SK-N-SH (cell line): ENCODE data around the gene HUS1. TPM values are rescaled to one million over a fixed set of nuclear protein-coding genes. Genes with fewer than 3 reads are reported as not detected.
A peak's percentile ranks its signal among the peaks of the same experiment; 100 is the strongest.

Source experiments
- CTCF ChIA-PET: fragments of 300-600, 350-600 bp; formaldehyde crosslinking; extraction: SDS; loops from one replicate; lab custom pipeline; 2021; lab: Yijun Ruan, JAX
- POLR2A ChIA-PET: fragments of 350-600 bp; sonication (Branson Sonifier 250); formaldehyde crosslinking; extraction: SDS; loops from one replicate; lab custom pipeline; 2020; ENCODE audit warnings: antibody characterized with exemption, inconsistent platforms; lab: Yijun Ruan, JAX
- DNase-seq: peaks from one replicate; pipeline ENCODE4 v3.0.0; 2012
- H2AFZ ChIP-seq: fragments of 200-600 bp; sonication (generic); 2 replicates; pipeline ENCODE4 v1.8.1; 2016; ENCODE audit warnings: antibody characterized with exemption, mild to moderate bottlenecking, low read depth
- H3F3A ChIP-seq: fragments of 200-600 bp; sonication (generic); replicated peaks from 2 replicates; pipeline ENCODE3; 2016; ENCODE audit warnings: antibody characterized with exemption, mild to moderate bottlenecking; ENCODE audit not compliant: insufficient read depth
- H3K27ac ChIP-seq, 2 experiments: fragments of 200-500 bp in 1 of 2; fragments of 200-600 bp in 1 of 2; sonication (Bioruptor generic) in 1 of 2; sonication (generic), shearing (Covaris generic) in 1 of 2; 2 replicates each; pipeline versions ENCODE4 v1.5.1 to v1.6.1; 2014 to 2016; ENCODE audit warnings: low read depth in 2 of 2, inconsistent platforms in 1 of 2, low read length in 1 of 2, mild to moderate bottlenecking in 1 of 2, mixed read lengths in 1 of 2
- H3K27me3 ChIP-seq: fragments of 200-600 bp; sonication (generic), shearing (Covaris generic); 2 replicates; pipeline ENCODE4 v1.6.1; 2016; ENCODE audit warnings: mixed run types; ENCODE audit not compliant: insufficient read depth
- H3K36me3 ChIP-seq, 2 experiments: fragments of 200-500 bp in 1 of 2; fragments of 200-600 bp in 1 of 2; sonication (Bioruptor generic) in 1 of 2; sonication (generic) in 1 of 2; replicated peaks in 1 of 2; 2 replicates each; pipeline versions ENCODE3 to v1.5.1; 2014 to 2016; ENCODE audit warnings: low read length in 1 of 2, mild to moderate bottlenecking in 1 of 2; ENCODE audit not compliant: insufficient read depth in 2 of 2, control insufficient read depth in 1 of 2
- H3K4me1 ChIP-seq, 2 experiments: fragments of 200-500 bp in 1 of 2; fragments of 200-600 bp in 1 of 2; sonication (Bioruptor generic) in 1 of 2; sonication (generic), shearing (Covaris generic) in 1 of 2; 2 replicates each; pipeline versions ENCODE4 v1.5.1 to v1.6.1; 2014 to 2016; ENCODE audit warnings: low read depth in 1 of 2, low read length in 1 of 2, mixed run types in 1 of 2; ENCODE audit not compliant: insufficient read depth in 2 of 2, control insufficient read depth in 1 of 2
- H3K4me2 ChIP-seq: fragments of 200-600 bp; sonication (generic), shearing (Covaris generic); 2 replicates; pipeline ENCODE4 v1.6.1; 2017; ENCODE audit warnings: mixed run types
- H3K4me3 ChIP-seq, 2 experiments: fragments of 200-500 bp in 1 of 2; fragments of 200-600 bp in 1 of 2; sonication (Bioruptor generic) in 1 of 2; sonication (generic), shearing (Covaris generic) in 1 of 2; 2 replicates each; pipeline versions ENCODE4 v1.5.1 to v1.8.1; 2014 to 2016; ENCODE audit warnings: low read depth in 2 of 2, inconsistent platforms in 1 of 2, low read length in 1 of 2, mild to moderate bottlenecking in 1 of 2, mixed read lengths in 1 of 2, moderate library complexity in 1 of 2
- H3K79me2 ChIP-seq: fragments of 200-600 bp; sonication (generic); 2 replicates; pipeline ENCODE4 v1.8.1; 2017; ENCODE audit warnings: mild to moderate bottlenecking; ENCODE audit not compliant: insufficient read depth
- H3K9ac ChIP-seq: fragments of 200-600 bp; sonication (generic); 2 replicates; pipeline ENCODE4 v1.6.1; 2017; ENCODE audit warnings: mixed run types
- H3K9me2 ChIP-seq: fragments of 200-600 bp; sonication (generic); 2 replicates; pipeline ENCODE4 v1.6.1; 2017; ENCODE audit warnings: mixed run types
- H3K9me3 ChIP-seq: fragments of 200-600 bp; sonication (generic); 2 replicates; pipeline ENCODE4 v1.6.1; 2017; ENCODE audit warnings: mixed run types, mild to moderate bottlenecking, moderate library complexity
- H4K20me1 ChIP-seq: fragments of 200-600 bp; sonication (generic); 2 replicates; pipeline ENCODE4 v1.6.1; 2017; ENCODE audit warnings: mild to moderate bottlenecking, mixed run types; ENCODE audit not compliant: insufficient read depth
- ELF1 ChIP-seq: IDR thresholded peaks from 2 replicates; pipeline ENCODE4 v1.4.0; 2012
- EP300 ChIP-seq, 2 experiments: IDR thresholded peaks; 2 replicates each; pipeline versions ENCODE4 v1.4.0 to v1.6.1; 2012; ENCODE audit warnings: borderline replicate concordance in 1 of 2, low read depth in 1 of 2, low read length in 1 of 2
- FOXM1 ChIP-seq: IDR thresholded peaks from 2 replicates; pipeline ENCODE4 v1.4.0; 2012; ENCODE audit warnings: low read depth, mild to moderate bottlenecking
- GATA2 ChIP-seq: sonication (generic); formaldehyde crosslinking; IDR thresholded peaks from 2 replicates; pipeline ENCODE4 v1.5.0; 2020; ENCODE audit warnings: mild to moderate bottlenecking, missing genetic modification reagents
- MXI1 ChIP-seq: IDR thresholded peaks from 2 replicates; pipeline ENCODE4 v1.6.1; 2012; ENCODE audit warnings: mild to moderate bottlenecking, low read depth, low read length, improper control_type of control experiment
- NRF1 ChIP-seq: IDR thresholded peaks from 2 replicates; pipeline ENCODE4 v1.6.1; 2012; ENCODE audit warnings: low read depth, mild to moderate bottlenecking, low read length
- RAD21 ChIP-seq: IDR thresholded peaks from 2 replicates; pipeline ENCODE4 v1.6.1; 2012; ENCODE audit warnings: mild to moderate bottlenecking, low read length
- REST ChIP-seq: IDR thresholded peaks from 2 replicates; pipeline ENCODE4 v1.6.1; 2012; ENCODE audit warnings: mild to moderate bottlenecking, low read depth, low read length, moderate library complexity
- SIN3A ChIP-seq: IDR thresholded peaks from 2 replicates; pipeline ENCODE4 v1.6.1; 2012; ENCODE audit warnings: low read depth, mild to moderate bottlenecking, low read length, moderate library complexity, borderline replicate concordance
- SMC3 ChIP-seq: IDR thresholded peaks from 2 replicates; pipeline ENCODE4 v1.6.1; 2012; ENCODE audit warnings: low read depth, low read length, improper control_type of control experiment
- WGBS: methylation state at CpG from one replicate; pipeline ENCODE4 v1.1.6; 2017; ENCODE audit warnings: low lambda C conversion rate; 5-methylcytosine and 5-hydroxymethylcytosine counted together
- polyA plus RNA-seq, 3 experiments: library from polyadenylated mRNA; depleted of rRNA; stranded (reverse); fragments of >200 nt; gene quantifications; 2 replicates each; pipeline ENCODE4 v1.2.3, GENCODE V29; 2012
- TF ChIP-seq, protein P1 (sequence below): fragments of 200-600 bp; sonication (generic); IDR thresholded peaks from 2 replicates; pipeline ENCODE4 v1.6.1; 2017; ENCODE audit warnings: antibody characterized with exemption, mild to moderate bottlenecking, moderate library complexity
- TF ChIP-seq, protein P2 (sequence below): IDR thresholded peaks from 2 replicates; pipeline ENCODE4 v1.4.0; 2012; ENCODE audit warnings: low read depth
- TF ChIP-seq, protein P3 (sequence below): fragments of 150-350 bp; IDR thresholded peaks from 2 replicates; pipeline ENCODE4 v1.6.1; 2016; ENCODE audit warnings: mild to moderate bottlenecking, low read depth, low read length

The HUS1 gene
- polyA plus RNA-seq, 1 of the 3 experiments (the other 2 are of a cell fraction) = 17.8 TPM

- 80% methylated on average over 5 of the region's 5 CpGs for WGBS
- DNase-seq = peak; percentile 89
- POLR2A ChIA-PET = interaction anchor here (0.9 kb wide), 1 partner anchor 24 kb away, joined by 5 read pairs; no protein-coding TSS in a partner anchor
Measured at GRCh38 chr7:47968847-47969774, 10.3 kb downstream of the HUS1 start.

GRCh38 chr7:47967708-47968107 is 11.7 kb downstream of the HUS1 start:
- ChIA-PET POLR2A (no interaction called here), CTCF (interaction anchor here (0.6 to 10.9 kb wide), 7 partner anchors 10 to 701 kb away, joined by 3 to 221 read pairs (median 5); partner anchors contain the start of gene PKD1L1)
- H3K79me2 ChIP-seq = no peaks in the 10 kb centered on the region
- no peak overlapping the region for H3K9ac ChIP-seq
- H3K27ac ChIP-seq = no peak overlapping the region
- no peaks in the 10 kb centered on the region for H3K27me3 ChIP-seq
- no peak overlapping the region for H2AFZ ChIP-seq
- no peak overlapping the region for H3K4me3 ChIP-seq
- H3K4me2 ChIP-seq = no peak overlapping the region
- no peaks in the 10 kb centered on the region for H3K9me3 ChIP-seq
- no peak for DNase-seq
- H3K4me1 ChIP-seq = peaks cover 0 to 2% of the 10 kb centered on the region in 2 experiments; a peak in 2 of 4 replicates
- peaks cover 70 to 78% of the 10 kb centered on the region in 2 experiments for H3K36me3 ChIP-seq
- 71% methylated on average over 2 of the region's 2 CpGs for WGBS
- H4K20me1 ChIP-seq = no peaks in the 10 kb centered on the region
- H3F3A ChIP-seq = peaks cover 14% of the 10 kb centered on the region
- no peaks in the 10 kb centered on the region for H3K9me2 ChIP-seq
- TF ChIP-seq MXI1 (no peak), FOXM1 (no peak), GATA2 (CRISPR knock-in tag) (no peak), EP300 (IDR thresholded peaks at IDR 0.05; ENCODE audit: borderline replicate concordance in 1 of 2, low read depth in 1 of 2, low read length in 1 of 2) (no peak), ELF1 (no peak), REST (no peak)
- TF ChIP-seq, protein P1, sequence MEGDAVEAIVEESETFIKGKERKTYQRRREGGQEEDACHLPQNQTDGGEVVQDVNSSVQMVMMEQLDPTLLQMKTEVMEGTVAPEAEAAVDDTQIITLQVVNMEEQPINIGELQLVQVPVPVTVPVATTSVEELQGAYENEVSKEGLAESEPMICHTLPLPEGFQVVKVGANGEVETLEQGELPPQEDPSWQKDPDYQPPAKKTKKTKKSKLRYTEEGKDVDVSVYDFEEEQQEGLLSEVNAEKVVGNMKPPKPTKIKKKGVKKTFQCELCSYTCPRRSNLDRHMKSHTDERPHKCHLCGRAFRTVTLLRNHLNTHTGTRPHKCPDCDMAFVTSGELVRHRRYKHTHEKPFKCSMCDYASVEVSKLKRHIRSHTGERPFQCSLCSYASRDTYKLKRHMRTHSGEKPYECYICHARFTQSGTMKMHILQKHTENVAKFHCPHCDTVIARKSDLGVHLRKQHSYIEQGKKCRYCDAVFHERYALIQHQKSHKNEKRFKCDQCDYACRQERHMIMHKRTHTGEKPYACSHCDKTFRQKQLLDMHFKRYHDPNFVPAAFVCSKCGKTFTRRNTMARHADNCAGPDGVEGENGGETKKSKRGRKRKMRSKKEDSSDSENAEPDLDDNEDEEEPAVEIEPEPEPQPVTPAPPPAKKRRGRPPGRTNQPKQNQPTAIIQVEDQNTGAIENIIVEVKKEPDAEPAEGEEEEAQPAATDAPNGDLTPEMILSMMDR = no peak

More at GRCh38 chr7:47968847-47969774, 10.3 kb downstream of the HUS1 start:
- peaks cover 0 to 2% of the 10 kb centered on the region in 2 experiments; a peak in 2 of 4 replicates for H3K4me1 ChIP-seq
- peaks cover 68 to 81% of the 10 kb centered on the region in 2 experiments for H3K36me3 ChIP-seq
- CTCF ChIA-PET = interaction anchor here (0.6 to 10.9 kb wide), 31 partner anchors 9 to 703 kb away, joined by 3 to 221 read pairs (median 4); partner anchors contain the start of genes PKD1L1 and SUN3
- H3K79me2 ChIP-seq = no peaks in the 10 kb centered on the region
- H3K9ac ChIP-seq = no peak overlapping the region
- H3K4me2 ChIP-seq = no peak overlapping the region
- H3K9me2 ChIP-seq = no peaks in the 10 kb centered on the region
- no peaks in the 10 kb centered on the region for H3K27me3 ChIP-seq
- no peak overlapping the region; a peak in 1 of 4 replicates for H3K4me3 ChIP-seq
- H3K9me3 ChIP-seq = no peaks in the 10 kb centered on the region
- peak; percentile 91 for TF ChIP-seq SMC3
- TF ChIP-seq, protein P2, sequence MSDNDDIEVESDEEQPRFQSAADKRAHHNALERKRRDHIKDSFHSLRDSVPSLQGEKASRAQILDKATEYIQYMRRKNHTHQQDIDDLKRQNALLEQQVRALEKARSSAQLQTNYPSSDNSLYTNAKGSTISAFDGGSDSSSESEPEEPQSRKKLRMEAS = no peak
- no peak for TF ChIP-seq EP300 (IDR thresholded peaks at IDR 0.05; ENCODE audit: borderline replicate concordance in 1 of 2, low read depth in 1 of 2, low read length in 1 of 2)
- TF ChIP-seq NRF1 = 0 out of 2 replicates have a peak, but pooled peaks have one; percentile 6
- TF ChIP-seq RAD21 = peak; percentile 82
- TF ChIP-seq, protein P1 = peak; percentile 100
- TF ChIP-seq MXI1 = peak; percentile 26; the same call in 1 of the 2 replicates
- 0 out of 2 replicates have a peak, but pooled peaks have one; percentile 38 for TF ChIP-seq SIN3A
- TF ChIP-seq, protein P3, sequence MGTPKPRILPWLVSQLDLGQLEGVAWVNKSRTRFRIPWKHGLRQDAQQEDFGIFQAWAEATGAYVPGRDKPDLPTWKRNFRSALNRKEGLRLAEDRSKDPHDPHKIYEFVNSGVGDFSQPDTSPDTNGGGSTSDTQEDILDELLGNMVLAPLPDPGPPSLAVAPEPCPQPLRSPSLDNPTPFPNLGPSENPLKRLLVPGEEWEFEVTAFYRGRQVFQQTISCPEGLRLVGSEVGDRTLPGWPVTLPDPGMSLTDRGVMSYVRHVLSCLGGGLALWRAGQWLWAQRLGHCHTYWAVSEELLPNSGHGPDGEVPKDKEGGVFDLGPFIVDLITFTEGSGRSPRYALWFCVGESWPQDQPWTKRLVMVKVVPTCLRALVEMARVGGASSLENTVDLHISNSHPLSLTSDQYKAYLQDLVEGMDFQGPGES = 0 out of 2 replicates have a peak, but pooled peaks have one; percentile 11
- H2AFZ ChIP-seq = no peak overlapping the region
- no peak overlapping the region for H3K27ac ChIP-seq
- H4K20me1 ChIP-seq = no peaks in the 10 kb centered on the region
- H3F3A ChIP-seq = peaks cover 12% of the 10 kb centered on the region
